Kidney (tissue), 14 donors: ENCODE results near the gene ZBTB32. TPM values are rescaled to one million over a fixed set of nuclear protein-coding genes. Genes with fewer than 3 reads are reported as not detected.

ENCODE experiments used
- DNase-seq, 5 donors: peaks; one replicate each; pipeline ENCODE4 v3.0.0-alpha.2; 2013 to 2020
- FAIRE-seq: peaks from 2 replicates; lab custom pipeline; 2012; peaks lifted over from hg19 to GRCh38; lab: Jason Lieb, UNC
- H3K27ac ChIP-seq, 2 donors: one replicate each; pipeline ENCODE4 v1.7.0; 2013; ENCODE audit warnings: low read depth in 2 of 2, low read length in 2 of 2, inconsistent platforms in 1 of 2
- H3K27me3 ChIP-seq: one replicate; pipeline ENCODE4 v1.7.1; 2013; ENCODE audit warnings: low read length, inconsistent platforms; ENCODE audit not compliant: control insufficient read depth, insufficient read depth
- H3K36me3 ChIP-seq, 3 donors: one replicate each; pipeline versions ENCODE4 v1.7.0 to v1.7.1; 2013; ENCODE audit warnings: low read length in 3 of 3, control low read depth in 1 of 3, inconsistent platforms in 1 of 3; ENCODE audit not compliant: insufficient read depth in 3 of 3, control insufficient read depth in 2 of 3
- H3K4me1 ChIP-seq, 3 donors: one replicate each; pipeline versions ENCODE4 v1.7.0 to v1.7.1; 2013; ENCODE audit warnings: low read length in 3 of 3, inconsistent platforms in 1 of 3, low read depth in 1 of 3; ENCODE audit not compliant: control insufficient read depth in 2 of 3, insufficient read depth in 2 of 3
- H3K4me3 ChIP-seq, 3 donors: one replicate each; pipeline versions ENCODE4 v1.7.0 to v1.8.1; 2013; ENCODE audit warnings: low read length in 3 of 3, control low read depth in 1 of 3, inconsistent platforms in 1 of 3
- H3K9ac ChIP-seq, 3 donors: one replicate each; pipeline versions ENCODE4 v1.7.0 to v1.7.1; 2013; ENCODE audit warnings: low read length in 3 of 3, control low read depth in 1 of 3, inconsistent platforms in 1 of 3
- H3K9me3 ChIP-seq, 3 donors: one replicate each; pipeline versions ENCODE4 v1.7.0 to v1.7.1; 2013; ENCODE audit warnings: low read length in 3 of 3, control low read depth in 1 of 3, inconsistent platforms in 1 of 3; ENCODE audit not compliant: control insufficient read depth in 2 of 3, insufficient read depth in 1 of 3
- intact Hi-C: fragments of 100-400 bp; cut with DNase I; formaldehyde crosslinking; loops from one replicate; pipeline ENCODE4 v1.11.1; 2022
- polyA plus RNA-seq: library from polyadenylated mRNA; stranded (reverse); fragments of 350-450 nt; fragmentation: Illumina TruSeq; extraction: RNeasy Lipid Tissue Mini Kit (QIAGEN cat#74804); gene quantifications from one replicate; pipeline ENCODE4 v1.2.3, GENCODE V29; 2014; ENCODE audit warnings: low read depth, low replicate concordance; ENCODE audit not compliant: insufficient read depth
- total RNA-seq: library from RNA; stranded (reverse); fragmentation: NEBNext Ultra II Directional; extraction: Animal tissue kit (Norgen Biotek cat#: 25700); gene quantifications from one replicate; pipeline ENCODE4 v1.2.1, GENCODE V29; 2021
- TF ChIP-seq, protein P1 (sequence below): IDR thresholded peaks from 3 replicates; pipeline ENCODE4 v1.5.1; 2012; ENCODE audit warnings: mild to moderate bottlenecking, moderate library complexity, borderline replicate concordance; ENCODE audit not compliant: insufficient read depth; ENCODE audit errors: extremely low read depth
- donor health status: control.
- donor health status: control.
- donor health status: control.
- donor health status: control.
- donor health status: control.
- donor health status: DM: yes; HTN: yes; CAD: no.
- donor health status: Normal renal cell carcinoma (clear cell type).

Gene ZBTB32
- total and polyA plus RNA-seq, 2 donors from 2014 or later = 1.8 TPM; not detected in 1

DNA sequence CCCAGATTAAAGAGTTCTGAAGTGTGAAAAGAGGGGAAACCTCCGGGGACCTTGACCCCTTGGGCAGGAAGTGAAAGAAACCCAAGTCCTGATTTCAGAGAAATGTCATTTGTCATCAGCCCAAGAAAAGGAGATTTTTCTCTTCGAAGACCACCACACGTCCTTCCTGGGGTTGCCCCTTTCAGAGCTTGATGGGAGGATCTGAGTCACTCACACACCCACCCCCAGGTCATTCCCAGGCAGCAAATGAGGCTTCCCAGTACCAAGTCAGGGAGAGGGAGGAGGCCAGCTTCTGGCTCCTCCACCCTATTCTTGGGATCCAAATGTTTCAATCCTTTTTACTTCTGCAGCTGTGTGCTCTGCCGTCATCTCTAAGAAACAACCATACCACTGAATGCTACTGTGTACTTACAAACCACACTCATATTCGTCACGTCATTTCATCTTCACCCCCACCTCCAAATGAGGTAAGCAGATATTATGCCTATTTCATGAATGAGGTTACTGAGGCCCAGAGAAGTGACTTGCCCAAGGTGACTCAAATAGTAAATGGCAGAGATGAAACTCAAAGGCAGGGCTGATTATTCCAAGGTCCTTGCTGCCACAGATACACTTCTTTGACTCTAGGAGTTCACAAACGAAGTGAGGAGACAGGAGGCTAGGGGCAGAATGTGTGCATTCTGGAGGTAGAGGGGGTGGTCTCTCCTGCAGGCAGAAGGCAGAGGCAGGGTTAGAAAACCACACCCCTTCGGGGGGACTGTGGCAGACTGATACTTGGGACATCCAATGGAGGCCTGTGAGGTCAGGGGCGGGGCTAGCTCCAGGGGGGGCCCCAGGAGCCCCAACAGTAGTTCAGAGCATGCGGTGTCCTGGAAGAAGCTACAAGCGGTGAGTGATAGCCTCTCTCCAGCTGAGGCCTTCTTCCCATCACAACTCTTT lies 8.5 kb downstream of the ZBTB32 start:
- FAIRE-seq (no peak), DNase-seq (no peak)
- H3K9ac ChIP-seq = no peak overlapping the region
- TF ChIP-seq, protein P1, sequence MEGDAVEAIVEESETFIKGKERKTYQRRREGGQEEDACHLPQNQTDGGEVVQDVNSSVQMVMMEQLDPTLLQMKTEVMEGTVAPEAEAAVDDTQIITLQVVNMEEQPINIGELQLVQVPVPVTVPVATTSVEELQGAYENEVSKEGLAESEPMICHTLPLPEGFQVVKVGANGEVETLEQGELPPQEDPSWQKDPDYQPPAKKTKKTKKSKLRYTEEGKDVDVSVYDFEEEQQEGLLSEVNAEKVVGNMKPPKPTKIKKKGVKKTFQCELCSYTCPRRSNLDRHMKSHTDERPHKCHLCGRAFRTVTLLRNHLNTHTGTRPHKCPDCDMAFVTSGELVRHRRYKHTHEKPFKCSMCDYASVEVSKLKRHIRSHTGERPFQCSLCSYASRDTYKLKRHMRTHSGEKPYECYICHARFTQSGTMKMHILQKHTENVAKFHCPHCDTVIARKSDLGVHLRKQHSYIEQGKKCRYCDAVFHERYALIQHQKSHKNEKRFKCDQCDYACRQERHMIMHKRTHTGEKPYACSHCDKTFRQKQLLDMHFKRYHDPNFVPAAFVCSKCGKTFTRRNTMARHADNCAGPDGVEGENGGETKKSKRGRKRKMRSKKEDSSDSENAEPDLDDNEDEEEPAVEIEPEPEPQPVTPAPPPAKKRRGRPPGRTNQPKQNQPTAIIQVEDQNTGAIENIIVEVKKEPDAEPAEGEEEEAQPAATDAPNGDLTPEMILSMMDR = no peak
- H3K4me1 ChIP-seq = peaks cover 0 to 7% (median 0%) of the 10 kb centered on the region in 3 donors
- H3K9me3 ChIP-seq = no peaks in the 10 kb centered on the region
- no peaks in the 10 kb centered on the region for H3K36me3 ChIP-seq
- intact Hi-C loops = no loop called here
- H3K4me3 ChIP-seq = no peak overlapping the region
- no peaks in the 10 kb centered on the region for H3K27me3 ChIP-seq
- no peak overlapping the region for H3K27ac ChIP-seq

DNA sequence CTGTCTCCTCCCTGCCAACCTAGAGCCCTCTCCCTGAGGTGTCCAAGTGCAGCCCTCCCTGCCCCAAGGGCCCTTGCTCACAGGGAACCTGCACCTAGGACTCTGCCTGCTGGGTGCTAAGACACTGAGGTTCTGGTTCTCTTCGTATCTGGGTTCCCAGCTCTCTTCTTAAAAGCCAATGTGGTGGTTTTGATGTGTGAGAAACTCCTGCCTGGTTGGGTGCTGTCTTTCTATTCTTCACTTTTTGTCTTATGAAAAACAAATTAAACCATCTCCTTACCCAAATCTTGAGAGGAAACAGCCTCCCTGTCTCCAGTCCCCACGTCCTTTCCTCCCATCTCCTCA lies 9.1 kb downstream of the ZBTB32 start:
- no peak overlapping the region for H3K27ac ChIP-seq
- intact Hi-C loops = no loop called here
- no peaks in the 10 kb centered on the region for H3K9me3 ChIP-seq
- DNase-seq (no peak), FAIRE-seq (no peak)
- H3K4me1 ChIP-seq = peaks cover 0 to 7% (median 0%) of the 10 kb centered on the region in 3 donors
- no peaks in the 10 kb centered on the region for H3K27me3 ChIP-seq
- H3K36me3 ChIP-seq = no peaks in the 10 kb centered on the region
- no peak overlapping the region for H3K9ac ChIP-seq
- H3K4me3 ChIP-seq = no peak overlapping the region
- TF ChIP-seq, protein P1 = no peak

DNA sequence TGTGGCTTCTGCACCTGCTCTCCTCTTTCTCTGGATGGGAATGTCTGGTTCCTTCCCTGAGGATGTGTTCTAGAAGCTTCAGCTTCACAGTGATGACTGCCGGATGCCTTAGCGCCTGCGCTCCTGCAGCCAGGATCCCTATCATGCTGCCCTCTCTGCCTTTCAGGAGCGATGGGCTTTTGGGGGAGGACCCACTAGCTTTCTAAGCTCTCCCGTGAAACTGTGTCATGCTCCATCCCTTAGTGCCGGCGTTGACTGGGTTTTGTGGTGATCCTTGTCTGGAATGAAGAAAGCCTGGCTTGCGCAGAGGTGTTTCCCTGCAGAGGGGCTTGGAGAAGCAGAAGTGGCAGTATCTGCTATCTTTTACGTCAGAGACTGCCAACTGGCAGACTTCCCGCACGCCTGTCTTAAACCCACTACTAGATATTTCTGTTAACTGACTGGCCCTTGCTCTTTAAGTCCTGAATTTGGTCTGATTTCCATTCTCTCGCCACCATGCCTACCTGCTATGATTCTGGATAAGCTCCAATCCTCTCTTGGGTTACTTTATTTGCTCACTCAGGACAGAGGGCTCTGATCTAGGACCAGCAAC lies 9.6 kb downstream of the ZBTB32 start:
- no peak overlapping the region for H3K4me3 ChIP-seq
- DNase-seq = no peak
- H3K27ac ChIP-seq = no peak overlapping the region
- H3K36me3 ChIP-seq = no peaks in the 10 kb centered on the region
- no peaks in the 10 kb centered on the region for H3K9me3 ChIP-seq
- FAIRE-seq = no peak
- no peaks in the 10 kb centered on the region for H3K27me3 ChIP-seq
- TF ChIP-seq, protein P1 = no peak
- H3K9ac ChIP-seq = no peak overlapping the region
- intact Hi-C loops = no loop called here
- H3K4me1 ChIP-seq = peaks cover 0 to 10% (median 0%) of the 10 kb centered on the region in 3 donors
